Posterior cingulate gyrus (tissue), 11 donors: ENCODE measurements around the gene LZTR1.
"Not testable (repeated sequence)": the region's sequence is repeated elsewhere in the genome, so short reads cannot be mapped to it uniquely, and the experiment has no call there.

ENCODE experiments used
- DNase-seq, 10 donors: peaks; one replicate each; pipeline versions ENCODE4 v3.0.0 to v3.0.0-alpha.2; 2020 to 2021; ENCODE audit warnings: mixed read lengths in 3 of 10
- intact Hi-C: fragments of 100-400 bp; cut with DNase I; formaldehyde crosslinking; loops from one replicate; pipeline ENCODE4 v1.15.1; 2023

Gene LZTR1

DNA sequence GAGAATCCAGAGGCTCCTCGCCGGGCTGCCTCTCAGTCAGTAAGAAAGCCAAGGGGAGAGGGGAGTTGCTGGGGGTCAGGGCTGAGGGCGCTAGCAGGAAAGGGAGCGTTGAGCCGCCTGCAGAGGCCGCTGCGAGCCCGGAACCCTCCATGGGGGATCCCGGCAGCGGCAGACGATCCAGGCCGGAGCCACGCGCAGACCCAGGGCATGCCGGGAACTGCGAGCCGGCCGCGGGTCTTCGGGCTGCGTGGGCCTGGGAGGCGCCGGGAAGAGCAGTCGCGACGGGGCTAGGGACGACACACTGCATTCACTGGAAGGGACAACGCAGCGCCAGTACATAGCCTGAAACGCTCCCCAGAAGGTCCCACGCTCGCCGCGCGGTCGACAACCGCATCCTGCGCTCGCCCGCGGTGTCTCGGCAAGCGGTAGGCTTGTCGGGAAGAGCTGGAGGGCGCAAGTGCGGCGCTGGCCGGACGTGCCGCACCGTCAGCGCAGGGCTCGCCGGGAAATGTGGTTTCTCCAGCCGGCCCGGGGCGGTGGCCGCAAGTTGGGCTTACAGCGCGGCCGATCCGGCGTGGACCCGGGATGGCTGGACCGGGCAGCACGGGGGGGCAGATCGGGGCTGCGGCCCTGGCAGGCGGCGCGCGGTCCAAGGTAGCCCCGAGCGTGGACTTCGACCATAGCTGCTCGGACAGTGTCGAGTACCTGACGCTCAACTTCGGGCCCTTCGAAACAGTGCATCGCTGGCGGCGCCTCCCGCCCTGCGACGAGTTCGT, at the start of gene LZTR1:
LZTR1 (plus strand) TSS at position 511 of the 776 bp plus-strand sequence; CDS start at position 586, 75 bp downstream.
- intact Hi-C loops = loop anchor here (1.0 to 10.0 kb wide), 3 partner anchors 65 to 125 kb away; partner anchors contain the start of genes CRKL, PI4KA and SNAP29
- peak; percentile 81 to 98 (median 86) for DNase-seq

- intact Hi-C loops = no loop called here
- DNase-seq = peak in 1 of 10 donors; percentile 5
Observed at GRCh38 chr22:20933910-20934309, 48.2 kb upstream of the LZTR1 start.

DNA sequence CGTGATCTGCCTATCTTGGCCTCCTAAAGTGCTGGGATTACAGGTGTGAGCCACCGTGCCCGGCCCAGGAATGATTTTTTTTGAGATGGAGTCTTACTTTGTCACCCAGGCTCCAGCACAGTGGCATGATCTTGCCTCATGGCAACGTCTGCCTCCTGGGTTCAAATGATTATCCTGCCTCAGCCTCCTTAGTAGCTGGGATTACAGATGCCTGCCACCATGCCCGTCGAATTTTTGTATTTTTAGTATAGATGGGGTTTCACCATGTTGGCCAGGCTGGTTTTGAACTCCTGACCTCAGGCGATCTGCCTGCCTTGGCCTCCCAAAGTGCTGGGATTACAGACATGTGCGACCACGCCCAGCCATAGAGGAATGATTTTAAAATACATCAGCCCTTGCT, 47.0 kb upstream of the LZTR1 start:
- intact Hi-C loops = not testable (repeated sequence)
- DNase-seq = peak in 1 of 10 donors; percentile 22

DNA sequence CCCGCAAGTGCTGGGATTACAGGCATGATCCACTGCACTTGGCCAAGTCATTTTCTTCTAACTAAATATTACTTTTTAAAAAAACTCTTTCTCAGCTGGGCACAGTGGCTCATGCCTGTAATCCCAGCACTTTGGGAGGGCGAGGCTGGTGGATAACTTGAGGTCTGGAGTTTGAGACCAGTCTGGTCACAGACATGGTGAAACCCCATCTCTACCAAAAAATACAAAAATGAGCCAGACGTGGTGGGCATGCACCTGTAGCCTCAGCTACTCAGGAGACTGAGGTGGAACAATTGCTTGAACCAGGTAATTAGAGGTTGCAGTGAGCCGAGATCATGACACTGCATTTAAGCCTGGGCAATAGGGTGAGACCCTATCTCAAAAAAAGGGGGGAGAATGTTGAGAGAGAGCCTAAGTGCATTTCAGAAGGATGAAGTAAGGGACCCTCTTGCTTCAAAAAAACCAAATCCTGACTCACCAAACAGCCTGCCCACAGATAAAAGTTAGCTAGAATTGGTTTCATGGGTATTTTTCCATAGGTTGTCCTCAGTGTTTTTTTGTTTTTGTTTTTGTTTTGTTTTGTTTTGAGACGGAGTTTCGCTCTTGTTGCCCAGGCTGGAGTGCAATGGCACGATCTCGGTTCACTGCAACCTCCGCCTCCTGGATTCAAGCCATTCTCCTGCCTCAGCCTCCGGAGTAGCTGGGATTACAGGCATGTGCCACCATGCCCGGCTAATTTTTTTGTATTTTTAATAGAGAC, 46.1 kb upstream of the LZTR1 start:
- DNase-seq = peak in 1 of 10 donors; percentile 25
- intact Hi-C loops = not testable (repeated sequence)

- DNase-seq = peak in 1 of 10 donors; percentile 54
- intact Hi-C loops = no loop called here
Observed at GRCh38 chr22:20937031-20937793, 44.9 kb upstream of the LZTR1 start.

DNA sequence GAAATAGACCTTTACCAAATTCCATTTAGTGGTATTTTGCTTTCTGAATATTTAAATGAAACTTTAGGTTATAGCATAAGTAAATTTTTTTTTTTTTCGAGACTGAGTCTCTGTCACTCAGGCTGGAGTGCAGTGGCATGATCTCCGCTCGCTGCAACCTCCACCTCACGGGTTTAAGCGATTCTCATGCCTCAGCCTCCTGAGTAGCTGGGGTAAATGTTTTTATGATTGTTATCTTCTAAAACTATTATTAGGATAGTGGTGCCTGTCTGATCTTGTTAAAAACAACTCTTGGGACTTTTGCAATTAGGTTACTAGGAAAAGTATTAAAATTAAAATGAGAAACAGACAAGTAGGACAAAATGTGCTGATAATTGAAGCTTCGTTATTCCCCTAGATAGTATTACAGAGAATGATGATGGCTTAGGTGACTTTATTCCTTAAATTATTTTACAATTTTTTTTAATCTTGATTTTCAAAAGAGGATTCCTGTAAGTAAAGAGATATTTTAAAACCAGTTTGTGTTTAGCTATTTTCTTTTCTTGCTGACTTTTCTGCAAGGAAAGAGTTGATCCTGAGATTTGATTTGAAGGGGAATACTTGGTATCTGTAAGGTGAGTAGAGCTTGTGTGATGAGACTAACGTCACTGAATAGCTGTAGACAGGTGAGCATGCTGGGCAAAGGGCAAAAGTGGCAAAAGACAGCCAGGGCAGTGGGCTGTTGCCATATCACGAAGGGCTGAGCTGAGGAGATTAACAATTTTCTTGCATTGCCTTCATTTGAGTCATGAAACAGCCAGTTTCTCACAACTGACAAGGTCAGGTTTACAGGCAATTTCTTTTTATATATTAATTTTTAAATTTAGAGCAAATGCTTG, 44.1 kb upstream of the LZTR1 start:
- intact Hi-C loops = no loop called here
- peak in 1 of 10 donors; percentile 22 for DNase-seq

GRCh38 chr22:20939457-20940185, 42.5 kb upstream of the LZTR1 start:
- intact Hi-C loops = loop anchor here (10.0 kb wide), 1 partner anchor 55 kb away; no protein-coding TSS in a partner anchor

DNA sequence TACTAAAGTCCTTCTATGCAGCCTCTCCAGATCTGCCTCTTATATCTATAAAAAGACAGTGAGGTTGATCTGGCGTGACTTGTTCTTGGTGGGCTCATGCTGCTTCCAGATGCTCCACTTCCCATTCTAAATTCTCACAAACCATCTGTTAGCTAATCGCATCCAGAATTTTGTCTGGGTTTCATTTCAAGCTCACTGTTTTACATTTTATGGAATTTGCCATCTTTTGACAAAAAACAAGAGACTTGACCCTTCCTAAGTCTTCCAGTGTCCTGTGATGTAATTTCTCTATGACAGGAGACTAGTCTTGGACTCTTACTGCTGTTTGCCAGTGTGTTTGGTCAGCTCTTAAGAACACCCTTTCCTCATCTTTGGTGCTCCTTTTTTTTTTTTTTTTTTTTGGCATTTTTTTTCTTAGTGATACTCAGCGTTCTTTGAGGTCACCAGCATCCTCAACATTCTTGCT, 41.9 kb upstream of the LZTR1 start:
- intact Hi-C loops = loop anchor here (10.0 kb wide), 1 partner anchor 55 kb away; no protein-coding TSS in a partner anchor
- DNase-seq = no peak

More at GRCh38 chr22:20939457-20940185, 42.5 kb upstream of the LZTR1 start:
- DNase-seq = peak in 1 of 10 donors; percentile 79

- DNase-seq = peak in 1 of 10 donors; percentile 55
- intact Hi-C loops = loop anchor here (10.0 kb wide), 1 partner anchor 56 kb away; no protein-coding TSS in a partner anchor
Observed at GRCh38 chr22:20940904-20941385, 41.2 kb upstream of the LZTR1 start.

GRCh38 chr22:20942203-20942902, 39.7 kb upstream of the LZTR1 start:
- intact Hi-C loops = loop anchor here (10.0 kb wide), 1 partner anchor 58 kb away; no protein-coding TSS in a partner anchor
- DNase-seq = peak in 1 of 10 donors; percentile 10

DNA sequence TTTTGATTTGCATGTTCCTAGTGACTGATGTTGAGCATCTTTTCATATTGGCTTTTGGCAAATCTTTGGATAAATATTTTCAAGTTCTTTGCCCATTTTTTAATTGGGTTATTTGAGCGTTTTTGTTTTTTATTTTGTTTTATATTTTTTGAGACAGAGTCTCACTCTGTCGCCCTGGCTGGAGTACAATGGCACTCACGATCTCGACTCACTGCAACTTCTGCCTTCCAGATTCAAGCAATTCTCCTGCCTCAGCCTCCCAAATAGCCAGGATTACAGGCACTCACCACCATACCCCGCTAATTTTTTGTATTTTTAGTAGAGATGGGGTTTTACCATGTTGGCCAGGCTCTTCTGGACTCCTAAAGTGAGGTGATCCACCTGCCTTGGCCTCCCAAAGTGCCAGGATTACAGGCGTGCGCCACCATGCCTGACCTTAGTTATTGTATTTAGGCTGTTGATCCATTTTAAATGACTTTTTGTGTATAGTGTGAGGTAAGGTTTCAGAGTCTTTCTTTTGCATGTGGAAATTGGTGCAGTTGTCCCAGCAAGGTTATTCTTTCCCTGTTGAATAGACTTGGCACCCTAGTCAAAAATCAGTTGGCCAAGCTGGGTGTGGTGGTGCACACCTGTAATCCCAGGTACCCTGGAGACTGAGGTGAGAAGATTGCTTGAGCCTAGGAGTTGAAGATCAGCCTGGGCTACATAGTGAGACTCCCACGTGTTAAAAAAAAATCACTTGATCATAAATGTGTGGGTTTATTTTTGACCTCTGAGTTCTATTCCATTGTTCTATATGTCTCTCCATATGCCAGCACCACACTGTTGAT, 38.8 kb upstream of the LZTR1 start:
- DNase-seq = peak in 1 of 10 donors; percentile 14
- intact Hi-C loops = loop anchor here (10.0 kb wide), 1 partner anchor 59 kb away; no protein-coding TSS in a partner anchor

DNA sequence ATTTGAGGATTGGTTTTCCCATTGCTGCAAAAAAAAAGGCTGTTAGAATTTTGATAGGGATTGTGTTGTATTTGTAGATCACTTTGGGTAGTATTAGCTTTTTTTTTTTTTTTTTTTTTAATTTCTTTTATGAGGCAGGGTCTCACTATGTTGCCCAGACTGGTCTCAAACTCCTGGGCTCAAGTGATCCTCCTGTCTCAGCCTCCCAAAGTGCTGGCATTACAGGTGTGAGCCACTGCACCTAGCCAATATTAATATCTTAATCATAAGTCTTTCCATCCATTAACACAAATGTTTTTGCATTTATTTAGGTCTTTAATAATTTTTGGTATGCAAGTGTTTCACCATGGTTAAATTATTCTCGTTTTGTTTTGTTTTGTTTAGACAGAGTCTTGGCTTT, 38.1 kb upstream of the LZTR1 start:
- intact Hi-C loops = loop anchor here (10.0 kb wide), 1 partner anchor 59 kb away; no protein-coding TSS in a partner anchor

DNA sequence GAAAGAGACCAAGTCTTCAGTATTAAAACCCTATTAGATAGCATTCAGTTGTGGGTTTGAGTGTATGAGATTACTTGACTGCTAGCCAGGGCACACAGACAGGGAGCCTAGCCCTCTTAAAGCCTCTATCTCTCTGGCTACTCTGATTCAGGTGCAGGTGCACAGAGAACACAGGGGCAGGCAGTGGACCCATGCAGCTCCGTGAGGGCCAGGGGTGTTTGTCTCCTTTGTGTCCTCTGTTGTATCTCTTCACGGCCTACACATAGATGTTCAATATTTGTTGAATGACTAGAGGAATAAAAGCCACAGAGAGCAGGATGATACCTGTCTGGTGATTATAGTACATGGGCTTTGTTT, 36.5 kb upstream of the LZTR1 start:
- peak in 2 of 10 donors; percentile 10 to 69 for DNase-seq
- intact Hi-C loops = loop anchor here (10.0 kb wide), 1 partner anchor 61 kb away; no protein-coding TSS in a partner anchor

More for the DNA sequence above, 38.1 kb upstream of the LZTR1 start:
- no peak for DNase-seq

- peak in 2 of 10 donors; percentile 18 to 25 for DNase-seq
- intact Hi-C loops = loop anchor here (10.0 kb wide), 1 partner anchor 62 kb away; no protein-coding TSS in a partner anchor
Observed at GRCh38 chr22:20946080-20946986, 35.8 kb upstream of the LZTR1 start.

- intact Hi-C loops = loop anchor here (10.0 kb wide), 1 partner anchor 62 kb away; no protein-coding TSS in a partner anchor
- DNase-seq = peak in 2 of 10 donors; percentile 6 to 20
Observed at GRCh38 chr22:20946991-20947390, 35.1 kb upstream of the LZTR1 start.
